ENCODE results near the gene PLXNA4.

Gene PLXNA4

DNA sequence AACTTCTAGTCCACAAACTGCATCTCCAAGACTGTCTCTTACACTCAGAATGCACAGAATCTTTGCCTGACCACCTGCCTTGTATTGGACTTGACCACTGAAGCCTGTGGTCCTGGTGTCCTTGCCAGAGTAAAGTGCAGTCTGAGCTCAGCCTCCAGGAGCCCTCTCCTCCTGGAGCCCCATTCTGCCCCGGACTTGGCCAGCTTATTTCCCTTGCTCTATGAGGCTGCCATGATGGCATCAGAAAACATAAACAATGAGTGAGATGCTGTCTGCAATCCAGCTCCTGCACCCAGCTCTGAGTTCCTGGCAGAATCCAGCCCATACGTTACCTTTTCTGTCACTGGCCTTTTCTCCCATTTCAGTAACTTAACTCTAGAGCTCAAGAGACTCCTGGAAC, 494.6 kb downstream of the PLXNA4 start:
- DNase-seq (ENCODE audit: low read depth) = no peak

DNA sequence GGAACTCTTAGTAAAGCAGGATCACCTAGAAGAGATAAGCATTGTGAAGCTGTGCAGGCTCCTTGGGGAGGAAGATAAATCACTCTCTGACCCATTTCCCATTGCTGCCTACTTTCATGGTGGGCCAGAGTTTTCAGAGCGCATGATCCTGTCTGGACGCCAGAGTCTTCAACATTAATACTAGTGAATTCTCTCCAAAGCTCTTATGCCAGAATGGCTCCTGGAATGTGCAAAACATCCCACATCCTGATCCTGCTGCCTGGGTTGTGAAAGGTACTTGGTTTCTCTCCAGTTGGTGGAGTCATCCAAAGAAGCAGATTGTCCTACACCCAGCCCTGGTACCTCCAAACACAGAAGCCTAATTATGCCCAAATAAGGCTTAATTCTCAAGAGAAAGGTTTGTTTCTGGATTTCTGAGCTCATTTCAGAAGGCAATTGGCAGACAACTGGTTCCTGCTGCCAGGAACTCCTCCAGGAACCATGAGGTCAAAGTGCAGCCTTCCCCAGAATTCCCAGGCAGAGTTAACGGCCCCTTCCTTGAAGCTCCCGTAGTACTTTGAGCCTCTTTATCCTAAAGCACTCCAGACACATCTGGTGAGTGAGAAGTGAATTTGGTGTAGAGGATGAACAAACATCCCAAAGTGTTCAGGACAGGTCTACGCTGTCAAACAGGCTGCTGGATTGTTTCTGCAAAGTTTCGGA, 495.2 kb downstream of the PLXNA4 start:
- no peak for DNase-seq (ENCODE audit: low read depth)

DNA sequence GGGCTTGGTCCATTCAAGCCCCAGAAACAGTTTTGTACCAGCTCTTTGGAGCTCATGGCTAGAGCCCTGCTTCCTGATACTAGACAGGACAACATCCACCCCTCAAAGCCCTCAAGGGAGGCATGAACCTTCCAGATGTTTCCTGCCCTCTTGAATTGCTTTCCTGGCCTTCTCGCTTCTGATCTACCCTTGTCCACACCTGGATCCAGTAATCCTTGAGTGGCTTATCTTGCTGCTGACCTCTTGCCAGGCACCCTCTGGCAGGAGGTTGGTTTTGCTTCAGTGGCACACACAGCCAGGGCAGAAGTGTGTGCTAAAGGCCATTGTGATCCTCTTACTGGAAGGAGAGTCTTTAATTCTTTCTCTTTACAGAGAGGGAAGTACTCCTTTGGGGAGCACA, 495.8 kb downstream of the PLXNA4 start:
- no peak for DNase-seq (ENCODE audit: low read depth)

DNA sequence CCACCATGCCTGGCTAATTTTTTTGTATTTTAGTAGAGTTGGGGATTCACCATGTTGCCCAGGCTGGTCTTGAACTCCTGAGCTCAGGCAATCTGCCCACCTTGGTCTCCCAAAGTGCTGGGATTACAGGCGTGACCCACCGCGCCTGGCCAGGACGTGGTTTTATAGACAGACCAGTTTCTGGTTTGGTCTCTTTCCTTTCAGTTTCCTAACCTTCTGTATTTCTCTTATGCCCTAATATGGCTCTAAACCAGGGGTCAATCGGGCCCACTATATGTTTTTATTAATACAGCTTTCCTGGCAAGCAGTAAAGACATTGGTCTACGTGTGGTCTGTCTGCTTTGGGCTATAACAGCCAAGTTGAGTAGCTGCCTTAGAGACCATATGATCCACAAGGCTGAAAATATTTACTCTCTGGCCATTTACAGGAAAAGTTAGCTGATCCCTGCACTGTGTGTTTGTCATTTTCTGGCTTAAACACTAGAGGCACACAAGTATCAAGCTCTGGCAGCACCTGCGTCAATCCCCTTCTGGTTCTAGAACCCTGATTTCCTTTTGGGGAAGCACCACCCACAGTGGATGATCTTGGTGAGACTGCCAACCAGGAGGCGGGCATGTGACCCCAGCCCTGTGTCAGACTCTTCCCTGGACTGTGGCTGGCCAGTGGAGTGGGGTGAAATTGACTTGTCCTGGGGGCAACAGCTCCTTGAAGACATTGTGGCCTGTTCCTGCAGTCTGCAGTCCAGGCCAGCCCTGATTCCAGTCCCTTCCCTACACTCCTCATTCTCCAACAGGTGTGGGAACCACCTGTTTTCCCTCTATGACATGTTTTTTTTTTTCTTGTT, 497.2 kb downstream of the PLXNA4 start:
- DNase-seq (ENCODE audit: low read depth) = no peak

DNA sequence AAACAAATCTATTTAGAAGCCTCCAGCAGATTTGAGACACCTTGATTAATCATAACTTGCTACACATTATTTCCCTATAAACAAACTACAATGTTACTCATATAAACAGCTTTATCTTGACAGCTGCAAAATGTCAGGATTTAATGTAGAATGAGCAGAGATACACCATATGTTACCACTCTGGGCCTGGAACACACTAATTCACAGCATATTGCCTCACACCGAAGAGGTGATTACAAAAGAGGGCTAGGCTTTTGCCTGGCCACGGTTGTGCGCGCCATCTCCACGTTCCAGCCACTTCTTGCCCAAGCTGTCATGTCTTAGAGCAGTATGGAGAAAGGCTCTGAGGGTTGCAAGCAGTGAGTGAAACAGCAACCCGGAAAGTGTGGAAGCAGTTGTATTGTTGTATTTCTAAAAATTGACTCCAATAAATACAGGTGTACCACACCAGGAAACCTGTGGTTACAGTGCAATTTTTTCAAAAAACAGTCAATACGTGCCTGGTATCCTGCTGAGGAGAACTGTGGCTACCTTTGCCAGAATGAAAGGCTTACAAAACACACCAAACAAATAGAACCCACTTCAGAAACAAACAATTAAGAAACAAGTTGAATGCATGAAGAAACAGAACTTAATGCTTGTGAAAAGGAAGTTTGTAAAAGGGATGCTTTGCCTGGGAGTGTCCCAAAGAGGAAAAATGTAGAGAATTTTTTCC, 498.1 kb downstream of the PLXNA4 start:
- DNase-seq (ENCODE audit: low read depth) = no peak

DNA sequence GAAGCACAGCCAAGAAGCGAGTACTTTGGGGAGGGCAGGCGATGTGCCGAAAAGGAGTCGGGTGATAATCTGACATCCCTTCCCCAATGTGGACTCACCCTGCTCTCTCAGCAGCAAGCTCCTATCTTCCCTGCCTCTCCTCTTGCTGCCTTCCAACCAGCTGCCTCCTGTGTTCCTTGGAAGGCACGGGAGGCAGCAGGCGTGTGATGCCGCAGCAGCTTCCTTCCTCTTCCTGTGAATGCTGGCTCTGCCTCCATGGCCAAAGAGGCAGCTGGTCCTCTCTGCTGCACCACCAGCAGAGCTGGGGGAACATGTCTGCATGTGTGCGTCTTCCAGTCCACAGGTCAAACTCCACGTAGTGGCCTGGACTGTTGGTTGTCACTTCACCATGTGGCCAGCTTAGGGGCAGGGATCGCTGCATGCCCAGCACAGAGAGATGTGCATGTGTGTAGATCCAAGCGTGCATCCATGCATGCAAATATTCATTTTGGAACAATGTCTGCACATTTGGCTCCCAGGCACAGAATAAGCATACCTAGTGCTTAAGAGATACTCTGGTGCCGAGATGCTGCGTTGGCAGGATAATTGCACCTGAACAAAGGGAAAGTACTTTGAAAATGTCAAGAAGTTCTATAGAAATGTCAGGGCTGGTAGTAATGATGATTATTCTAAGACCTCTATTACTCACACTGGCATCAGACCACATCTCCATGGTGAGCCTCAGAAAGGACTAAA, 499.8 kb downstream of the PLXNA4 start:
- no peak for DNase-seq (ENCODE audit: low read depth)

DNA sequence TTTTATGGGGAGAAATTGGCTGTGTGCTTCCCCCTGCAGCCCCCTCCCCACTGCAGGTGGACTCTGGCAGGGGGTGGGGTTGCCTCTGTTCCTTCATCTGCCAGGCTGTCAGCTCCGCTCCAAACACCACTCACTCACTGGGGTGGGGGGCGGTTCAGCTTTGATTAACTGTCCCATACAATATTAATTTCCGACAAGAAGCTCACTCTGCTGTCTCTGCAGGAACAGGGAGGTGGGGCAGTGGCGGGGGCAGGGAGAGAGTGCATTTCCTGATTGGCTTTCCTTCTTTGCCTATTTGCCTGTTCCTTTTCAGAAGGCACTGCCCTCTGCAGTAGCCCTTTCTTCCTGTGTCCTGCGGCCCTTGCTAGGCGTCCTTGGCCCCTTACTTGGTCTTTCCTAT, 500.8 kb downstream of the PLXNA4 start:
- no peak for DNase-seq (ENCODE audit: low read depth)

DNA sequence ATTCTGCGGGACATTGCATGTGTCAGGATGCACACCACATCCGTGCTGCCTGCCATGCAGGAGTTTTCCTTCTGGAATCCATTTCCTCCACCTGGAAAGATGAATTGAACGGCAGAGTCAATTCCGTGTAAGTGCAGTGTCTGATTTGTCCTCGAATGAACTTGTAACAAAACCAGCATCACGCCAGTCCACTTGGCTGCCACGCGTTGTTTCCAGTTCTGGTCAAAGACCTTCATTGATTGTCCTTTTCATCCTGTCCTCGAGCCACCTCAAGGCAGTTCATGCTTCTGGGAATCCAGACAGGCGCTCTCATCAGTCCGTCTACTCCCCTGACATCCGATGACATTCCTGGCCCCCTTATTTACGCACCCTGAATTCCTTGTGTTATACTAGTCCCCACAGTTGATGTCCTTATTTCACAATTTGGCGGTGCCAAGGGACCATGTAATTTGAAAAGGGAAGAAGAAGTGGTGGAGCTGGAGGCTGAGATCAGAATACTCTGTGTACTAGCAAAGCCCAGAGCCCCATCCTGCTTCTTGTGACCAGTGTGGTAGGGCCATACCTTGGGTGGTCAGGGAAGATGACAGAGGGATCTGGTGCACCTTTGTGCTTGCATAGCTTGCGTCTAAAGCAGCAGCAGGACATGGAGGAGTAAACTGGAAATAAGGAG, 502.2 kb downstream of the PLXNA4 start:
- no peak for DNase-seq (ENCODE audit: low read depth)
